ENCODE results near the gene ELOVL5.
A peak's percentile ranks its signal among the peaks of the same experiment; 100 is the strongest.

The ELOVL5 gene

DNA sequence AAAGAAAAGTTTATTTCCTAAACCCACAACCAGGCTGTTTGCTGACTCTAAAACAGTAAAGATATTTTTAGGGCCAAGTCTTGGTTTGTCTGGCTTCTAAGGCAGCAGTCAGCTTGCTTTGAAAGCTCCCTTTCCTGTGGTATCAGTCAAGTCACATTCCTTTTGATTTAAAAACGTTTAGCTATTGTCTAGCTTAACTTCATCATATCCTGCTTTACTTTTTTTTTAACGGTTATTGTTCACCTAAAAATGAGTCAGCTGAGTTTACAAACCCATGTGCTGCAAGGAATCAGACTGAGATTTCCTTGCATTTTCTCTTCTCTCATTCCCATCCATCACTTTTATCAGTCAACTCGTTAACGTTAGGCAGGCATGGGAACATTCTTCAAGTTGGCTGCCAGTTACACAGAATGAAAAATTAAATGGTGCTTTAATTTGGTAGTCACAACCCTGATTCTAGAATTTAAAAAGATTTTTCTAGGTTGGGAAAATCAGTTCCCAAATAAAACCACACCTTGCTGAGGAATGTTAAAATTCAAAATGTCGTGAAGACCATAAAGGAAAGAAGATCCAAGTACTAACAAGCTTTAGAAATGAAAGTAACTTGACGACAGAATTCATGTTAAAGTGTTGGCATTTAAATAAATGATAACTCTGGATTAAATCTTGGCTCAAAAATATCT lies 45.9 kb downstream of the ELOVL5 start:
- DNase-seq, result no peak

DNA sequence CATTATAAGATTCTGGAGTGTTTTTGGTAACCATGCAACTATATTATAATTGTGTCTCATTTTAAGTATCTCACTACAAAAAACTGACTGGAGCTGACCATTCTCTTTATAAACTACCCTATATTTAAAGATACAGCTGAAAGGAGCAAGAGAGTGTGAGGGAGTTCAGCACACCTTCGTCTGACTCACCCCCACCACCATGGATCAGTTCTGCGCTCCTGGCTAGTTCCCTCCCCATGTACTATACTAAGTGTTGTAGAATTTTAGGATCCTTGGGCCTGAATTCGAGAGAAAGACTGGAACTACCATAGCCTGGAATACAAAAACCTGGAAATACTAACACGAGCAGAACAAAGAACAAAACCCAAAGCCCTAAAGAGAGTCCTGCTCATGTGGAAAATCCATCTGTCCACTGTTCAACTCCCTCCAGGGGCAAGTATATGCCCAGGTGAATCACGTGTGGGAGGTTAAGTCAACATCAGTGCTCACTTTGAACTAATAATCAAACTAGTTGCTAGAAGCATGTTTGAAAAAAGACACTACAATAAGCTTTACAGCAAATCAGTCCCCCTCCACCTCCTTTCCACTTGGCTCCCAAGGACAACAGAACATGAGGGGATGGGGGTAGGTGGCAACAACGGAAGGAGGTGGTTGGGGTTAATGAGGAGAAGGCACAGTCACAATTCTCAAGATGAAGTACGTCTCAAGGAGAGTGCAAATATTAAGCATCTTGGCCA lies 46.8 kb downstream of the ELOVL5 start:
- DNase-seq, result no peak

DNA sequence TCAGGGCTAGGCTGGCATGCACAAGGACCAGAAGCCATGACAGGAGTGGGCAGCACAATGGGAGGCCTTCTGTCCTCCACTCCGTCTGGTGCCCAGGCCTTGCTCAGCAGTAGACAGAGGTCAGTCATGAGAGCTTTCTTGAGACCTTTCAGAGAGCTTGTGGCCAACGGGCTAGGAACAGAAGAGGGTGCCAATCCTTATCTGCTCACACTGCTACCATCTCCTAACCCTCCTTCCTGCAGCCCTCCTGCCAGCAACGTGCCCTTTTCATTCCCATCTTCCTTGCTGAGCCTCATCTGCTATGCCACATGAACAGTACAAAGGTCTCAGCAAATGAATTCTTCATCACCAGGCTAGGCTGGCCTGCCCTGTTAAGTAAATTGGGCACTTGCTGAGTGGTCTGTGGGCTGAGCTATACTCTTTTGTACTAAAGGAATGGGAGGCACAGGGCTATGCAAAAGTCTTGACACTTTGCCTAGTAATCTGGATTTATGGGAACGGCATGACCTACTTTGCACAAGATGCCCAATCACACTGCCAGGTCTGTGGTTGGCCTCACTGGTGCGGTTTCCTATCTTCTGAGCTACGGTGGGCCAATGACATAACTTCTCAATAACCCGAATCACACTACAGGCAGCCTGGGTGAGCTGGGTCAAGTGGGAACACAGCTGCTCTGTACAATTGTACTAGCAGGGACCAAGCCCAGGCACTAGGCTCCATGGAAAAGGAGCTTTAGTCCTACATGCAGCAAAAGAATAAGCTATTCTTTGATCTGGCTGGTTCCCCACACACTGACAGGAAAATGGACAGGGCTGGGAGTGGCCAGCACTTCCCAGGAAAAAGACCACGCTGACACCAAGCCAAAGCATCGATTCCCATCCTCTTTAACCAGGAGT lies 47.8 kb downstream of the ELOVL5 start:
- no peak for DNase-seq

DNA sequence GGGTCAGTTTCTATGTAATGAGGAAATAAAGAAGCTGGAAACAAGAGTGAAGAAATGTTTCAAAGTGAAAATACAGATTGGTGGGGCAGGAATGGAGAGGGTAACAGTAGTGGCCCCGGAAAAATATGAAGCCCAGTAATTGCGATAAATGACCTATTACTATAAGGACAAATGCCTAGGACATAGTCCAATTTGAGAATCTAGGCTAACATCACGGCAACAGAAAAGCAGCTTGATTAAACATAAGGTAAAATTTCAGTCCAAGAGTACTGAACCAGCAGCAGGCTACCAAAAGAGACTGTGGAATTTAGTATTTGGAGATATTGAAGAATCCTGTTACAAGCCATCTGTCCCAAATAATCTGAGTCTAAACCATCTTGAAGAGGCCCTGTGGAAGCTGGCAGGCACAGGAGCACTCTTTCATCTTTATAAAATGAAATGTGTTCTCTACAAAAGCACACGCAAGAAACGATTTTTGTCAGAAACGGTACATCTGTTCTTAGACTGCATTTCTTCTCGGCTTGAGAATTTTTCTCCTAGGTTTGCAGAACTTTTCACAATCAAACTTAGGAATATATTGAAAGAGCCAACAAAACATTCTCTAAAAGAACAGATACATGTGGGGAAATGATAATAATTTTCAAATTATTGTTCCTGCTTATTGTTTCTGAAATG lies 49.3 kb downstream of the ELOVL5 start:
- DNase-seq, result no peak

DNA sequence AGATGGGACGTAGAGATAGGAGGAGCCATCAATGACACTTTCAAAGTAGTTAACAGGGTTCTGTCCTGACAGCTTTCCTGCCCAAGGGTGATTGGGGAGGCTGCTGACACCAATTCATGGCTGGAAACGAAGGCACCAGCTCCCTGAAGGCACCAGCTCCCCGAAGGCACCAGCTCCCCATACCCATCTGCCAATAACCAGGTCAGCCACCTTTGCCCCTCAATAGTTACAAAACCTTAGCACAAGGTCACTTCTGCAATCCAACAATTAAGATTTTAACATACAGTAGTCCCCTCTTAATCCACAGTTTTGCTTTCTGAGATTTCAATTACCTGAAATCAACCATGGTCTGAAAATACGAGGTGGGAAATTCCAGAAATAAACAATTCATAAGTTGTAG lies 51.7 kb downstream of the ELOVL5 start:
- DNase-seq, result no peak

DNA sequence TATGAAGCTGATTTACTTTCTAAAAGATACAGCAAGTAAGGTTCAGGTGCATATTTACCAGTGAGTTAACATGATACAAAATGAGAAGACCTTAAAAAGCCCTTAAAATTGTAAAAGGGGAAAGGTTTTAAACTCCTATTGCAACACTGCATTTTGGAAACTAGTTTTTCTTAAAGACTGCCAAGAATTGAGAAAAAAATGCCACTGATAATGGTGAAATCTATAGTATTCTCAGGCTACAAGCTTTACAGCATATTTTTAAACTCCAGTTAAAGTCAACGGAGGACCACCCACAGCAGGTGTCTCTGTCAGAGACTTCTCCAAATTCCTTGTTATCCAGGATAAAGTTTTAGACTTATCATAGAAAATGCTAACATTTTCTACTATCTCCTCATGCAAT lies 53.6 kb downstream of the ELOVL5 start:
- no peak for DNase-seq

DNA sequence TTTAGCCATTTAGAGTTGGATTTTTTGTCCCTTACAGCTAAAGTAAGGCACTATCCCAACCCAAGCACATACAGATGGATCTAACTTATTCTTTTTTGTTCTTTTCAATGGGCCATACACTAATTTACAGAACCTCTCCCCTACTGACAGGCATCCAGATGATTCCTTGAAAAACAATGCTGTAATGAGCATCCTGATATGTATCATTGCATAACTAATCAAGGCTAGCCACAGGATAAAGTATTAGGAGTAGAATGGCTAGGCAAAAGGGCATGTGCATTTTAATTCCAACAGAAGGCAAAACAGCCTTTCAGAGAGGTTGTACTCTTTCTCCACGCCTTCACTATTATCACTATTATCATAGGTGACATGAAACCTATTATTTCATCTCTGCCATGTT lies 54.1 kb downstream of the ELOVL5 start:
- no peak for DNase-seq

DNA sequence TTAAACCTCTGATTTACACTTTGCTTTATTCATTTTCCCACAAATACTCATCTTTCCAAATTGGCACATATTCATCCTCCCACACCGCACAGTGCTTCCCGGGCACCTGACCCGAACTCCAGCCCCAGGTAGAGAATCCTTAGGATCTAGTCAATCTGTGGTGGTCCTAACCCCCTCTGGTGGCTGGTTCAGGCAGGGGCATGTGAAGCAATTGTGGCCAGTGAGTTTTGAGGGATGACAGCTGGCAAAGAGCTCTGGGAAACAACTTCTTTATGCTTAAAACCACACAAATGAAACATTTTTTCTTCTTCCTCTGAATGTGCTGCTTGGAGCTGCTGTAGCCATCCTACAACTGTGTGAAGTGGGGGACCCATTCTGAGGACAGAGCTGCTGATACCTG lies 54.7 kb downstream of the ELOVL5 start:
- DNase-seq, result peak; percentile 9

DNA sequence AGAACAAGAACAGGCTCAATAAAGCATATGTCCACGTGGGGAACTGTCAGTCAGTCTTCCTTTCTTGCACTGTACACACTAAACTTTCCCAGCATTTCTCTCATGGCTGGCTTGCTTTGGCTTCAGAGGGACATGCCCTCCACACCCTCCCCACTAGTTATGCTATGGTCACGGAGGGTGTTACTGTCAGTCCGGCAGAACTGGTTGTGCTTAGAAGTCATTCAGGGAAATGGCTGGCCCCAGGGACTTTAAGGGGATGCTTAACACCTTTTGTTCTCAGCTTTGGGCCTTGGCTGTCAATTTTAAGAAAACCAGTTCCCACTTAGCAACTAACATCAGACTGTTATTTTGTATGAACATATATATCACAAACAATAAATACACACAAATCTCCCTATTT lies 55.1 kb downstream of the ELOVL5 start:
- no peak for DNase-seq

DNA sequence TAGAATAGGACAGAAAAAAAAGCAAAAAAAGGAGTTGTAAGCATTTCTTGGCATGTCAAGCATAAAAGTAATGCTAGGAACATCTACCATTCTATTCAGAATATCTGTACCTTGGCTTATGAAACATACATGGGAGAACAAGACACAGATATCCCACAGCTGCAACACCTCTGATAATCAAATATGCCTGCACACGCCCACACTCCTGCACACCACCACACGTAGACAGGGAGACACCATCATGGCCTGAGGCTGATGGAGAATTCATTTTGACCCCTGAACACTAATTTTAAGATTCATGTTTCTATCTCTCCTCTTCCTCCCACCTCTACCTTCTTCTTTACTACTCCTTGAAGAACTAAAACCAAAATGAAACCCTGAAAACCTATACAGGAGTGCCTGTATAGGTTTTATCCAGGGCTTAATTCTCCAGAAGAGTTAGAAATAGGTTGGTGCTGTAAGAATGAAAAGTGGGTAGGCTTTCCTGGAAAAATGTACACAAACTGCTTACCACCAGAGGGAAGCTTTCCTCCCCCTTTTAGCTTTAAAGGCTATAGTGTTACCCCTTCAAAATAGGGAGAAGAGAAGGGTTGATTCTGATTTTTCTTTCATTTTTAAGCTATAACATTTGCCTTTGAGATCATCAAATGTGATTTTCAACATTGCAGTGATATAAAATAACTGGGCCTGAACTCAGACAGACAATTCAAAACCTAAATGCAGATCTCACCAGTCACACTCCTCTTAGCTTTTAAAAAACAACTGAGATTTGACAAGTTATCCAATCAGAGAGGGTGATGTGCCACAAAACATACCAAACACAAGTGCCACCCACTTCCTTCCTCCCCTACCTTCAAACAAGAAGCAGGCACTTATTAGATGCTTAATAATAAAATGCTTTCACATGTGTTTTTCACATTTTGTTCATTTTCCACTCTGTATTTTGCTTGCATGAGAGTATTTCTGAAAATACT lies 57.9 kb downstream of the ELOVL5 start:
- no peak for DNase-seq

DNA sequence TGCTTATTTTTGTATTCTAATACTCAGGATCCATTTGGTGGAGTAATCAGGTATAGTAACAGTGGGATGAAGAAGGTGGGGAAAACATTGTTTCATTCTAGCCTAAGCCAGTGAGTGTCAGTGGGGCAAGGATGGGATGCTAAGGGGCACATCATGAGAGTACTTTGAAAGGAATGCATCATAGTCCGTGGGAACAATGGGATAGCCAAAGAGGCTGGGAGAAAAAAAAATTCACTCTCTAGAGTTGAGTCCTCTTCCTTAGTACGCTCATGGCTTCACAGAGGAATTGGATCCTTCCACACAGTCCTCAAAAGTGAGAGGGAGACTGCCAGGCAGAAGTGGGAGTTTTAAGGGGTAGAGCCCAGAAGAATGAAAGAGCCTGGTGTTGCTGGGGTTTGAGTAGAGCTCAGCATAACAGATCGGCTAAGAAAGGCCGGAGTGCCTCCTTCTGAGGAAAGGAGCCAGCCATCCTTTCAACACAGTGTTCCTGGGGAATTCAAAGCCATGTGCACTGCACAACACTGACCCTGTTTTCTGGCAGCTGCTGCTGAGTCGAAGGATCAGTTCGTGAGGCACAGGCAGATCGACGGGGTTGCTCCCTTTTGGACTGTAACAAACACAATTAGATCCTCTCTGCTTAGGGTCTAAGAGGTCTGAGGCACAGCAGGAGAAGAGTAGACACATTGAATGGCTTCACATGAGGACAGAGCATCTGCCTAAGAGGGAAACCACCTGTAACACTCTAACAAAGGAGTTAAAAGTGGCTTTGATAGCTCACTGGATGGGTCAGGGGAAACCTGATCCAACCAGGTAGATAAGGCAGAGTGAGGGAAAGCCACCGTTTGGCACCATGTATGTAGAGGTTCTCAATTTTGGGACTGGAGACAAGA lies 61.2 kb downstream of the ELOVL5 start:
- DNase-seq, result peak; percentile 71

DNA sequence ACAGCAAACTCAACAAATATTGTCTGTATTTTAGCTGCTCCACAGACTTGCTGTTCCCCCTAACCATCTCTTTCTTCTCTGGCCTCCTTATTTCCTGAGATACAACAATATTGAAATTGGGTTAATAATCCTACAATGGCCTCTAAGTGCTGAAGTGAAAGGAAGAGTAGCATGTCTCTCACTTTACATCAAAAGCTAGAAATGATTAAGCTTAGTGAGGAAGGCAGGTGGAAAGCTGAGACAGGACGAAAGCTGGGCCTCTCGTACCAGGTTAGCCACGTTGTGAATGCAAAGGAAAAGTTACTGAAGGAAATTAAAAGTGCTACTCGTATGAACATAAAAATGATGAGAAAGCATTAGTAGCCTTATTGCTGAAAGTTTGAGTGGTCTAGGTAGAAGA lies 63.8 kb downstream of the ELOVL5 start:
- DNase-seq, result no peak

DNA sequence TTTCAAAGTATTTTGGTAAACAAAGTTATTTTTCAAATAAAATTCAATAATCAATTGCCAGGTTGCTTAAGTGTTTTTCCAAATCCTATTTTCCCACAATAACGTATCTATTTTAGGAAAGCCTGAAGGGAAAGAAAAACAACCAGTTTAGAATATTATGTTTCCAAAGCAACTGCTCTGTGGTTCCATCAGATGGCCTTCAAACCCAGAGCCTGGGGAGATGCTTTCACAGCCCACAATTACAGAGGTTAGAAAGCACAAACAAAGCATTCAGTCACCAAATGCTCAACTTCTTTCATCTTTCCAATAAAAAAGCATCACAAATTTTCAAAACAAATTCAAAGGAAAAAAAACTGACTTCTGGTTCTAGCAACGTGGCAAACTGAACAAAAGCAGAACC lies 66.0 kb downstream of the ELOVL5 start:
- no peak for DNase-seq

DNA sequence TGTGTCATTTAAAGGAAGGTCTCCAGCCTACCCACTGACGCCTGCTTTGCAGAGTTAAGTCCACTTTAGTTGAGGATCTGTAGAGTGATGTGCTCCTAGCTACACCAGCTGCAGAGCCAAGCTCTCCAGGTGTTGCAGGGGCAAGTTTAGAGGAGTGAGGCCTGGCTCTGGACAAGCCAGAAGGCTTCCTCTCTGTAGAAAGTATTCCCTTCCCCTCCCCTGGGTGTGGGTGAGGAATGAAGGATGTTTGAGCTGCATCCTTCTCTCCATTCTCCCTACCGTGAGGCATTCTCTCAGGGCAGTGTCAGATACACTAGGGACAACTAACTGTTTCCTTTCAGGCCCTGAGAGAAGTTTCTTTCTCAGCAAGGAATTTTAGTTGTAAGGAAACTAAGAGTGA lies 66.5 kb downstream of the ELOVL5 start:
- DNase-seq, result no peak

DNA sequence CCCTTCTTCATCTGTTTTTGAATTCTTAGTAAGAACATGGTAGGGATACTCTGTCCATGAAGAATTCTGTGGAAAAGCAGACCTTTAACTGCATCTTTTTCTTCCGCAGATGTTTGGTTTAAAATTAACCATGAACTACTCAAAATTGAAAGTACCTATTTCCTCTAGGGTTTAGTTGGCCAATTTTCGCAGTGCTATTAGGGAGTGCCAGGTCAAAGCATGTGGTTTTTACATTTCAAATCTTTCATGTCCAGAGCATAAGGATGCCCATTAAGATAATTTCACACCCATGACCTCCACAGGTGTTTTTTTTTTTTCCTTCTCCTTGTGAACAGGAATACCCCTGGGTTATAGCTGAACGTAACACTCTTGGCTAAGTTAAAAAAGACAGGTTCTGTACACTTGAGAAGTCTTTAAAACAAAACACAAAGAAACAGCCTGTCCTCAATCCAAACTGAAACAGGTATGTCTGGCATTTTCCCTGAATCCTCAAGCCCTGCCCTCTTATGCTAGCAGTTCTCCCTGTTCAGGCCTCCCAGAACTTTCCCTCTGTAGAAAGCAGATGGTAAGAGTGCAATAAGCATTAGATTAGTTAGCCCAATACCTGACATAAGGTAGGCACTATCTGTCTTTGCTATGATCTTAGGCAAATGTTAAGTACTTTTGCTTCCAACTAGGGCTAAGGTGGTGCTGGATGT lies 67.1 kb downstream of the ELOVL5 start:
- DNase-seq, result no peak

DNA sequence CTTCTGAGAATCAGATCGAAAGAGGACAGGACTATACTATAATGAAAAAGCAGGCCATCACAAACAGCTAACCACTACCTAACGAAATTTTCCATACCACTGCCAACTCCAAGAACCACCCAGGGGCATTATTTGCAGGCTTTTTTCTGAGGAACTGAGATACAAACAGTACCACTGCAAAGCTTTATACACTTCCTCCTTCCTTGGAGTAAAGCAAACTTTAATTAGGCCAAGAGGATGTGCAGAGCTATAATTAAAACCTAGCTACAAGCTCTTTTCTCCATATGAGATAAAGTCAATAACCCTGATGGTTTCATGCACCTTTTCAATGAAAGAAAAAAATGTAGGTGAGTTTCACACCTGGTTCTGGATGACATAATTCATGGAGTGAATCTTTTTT lies 68.5 kb downstream of the ELOVL5 start:
- no peak for DNase-seq

DNA sequence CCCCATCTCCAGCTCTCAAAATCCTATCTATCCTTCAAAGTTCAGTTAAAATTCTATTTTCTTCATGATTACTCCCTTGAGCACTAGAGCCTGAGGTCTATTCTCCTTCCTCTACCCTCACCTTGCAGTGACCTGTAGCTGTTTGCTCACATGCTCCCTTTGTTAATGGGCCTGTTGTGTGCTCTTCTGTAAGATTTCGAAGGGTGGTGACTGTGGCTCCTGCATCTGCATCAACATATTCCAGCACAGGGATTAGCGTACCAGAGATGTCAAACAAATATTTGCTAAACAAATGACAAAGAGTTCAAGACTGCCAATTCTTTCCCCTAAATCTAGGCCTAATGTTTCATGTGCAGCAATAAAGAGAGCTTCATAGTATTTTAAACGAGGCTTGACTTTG lies 69.5 kb downstream of the ELOVL5 start:
- no peak for DNase-seq

DNA sequence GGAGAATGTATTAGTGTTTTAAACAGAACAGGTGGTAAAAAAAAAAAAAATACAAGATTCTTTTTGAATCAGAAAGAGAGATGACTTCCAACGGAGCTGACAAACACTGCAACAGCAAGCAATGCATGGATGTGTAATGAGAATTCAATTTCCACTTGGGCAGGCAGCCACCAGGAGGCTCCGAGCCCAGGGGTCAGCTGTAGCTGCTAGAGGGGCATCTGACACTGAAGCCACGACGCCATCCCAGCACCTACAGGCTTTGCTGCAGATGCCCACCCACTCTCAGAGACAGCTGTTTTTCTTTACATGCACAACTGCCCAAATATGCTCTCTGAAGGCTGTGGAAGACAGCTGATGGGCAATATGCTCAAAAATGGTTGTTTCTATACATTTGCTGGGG lies 75.4 kb downstream of the ELOVL5 start:
- peak; percentile 24 for DNase-seq

DNA sequence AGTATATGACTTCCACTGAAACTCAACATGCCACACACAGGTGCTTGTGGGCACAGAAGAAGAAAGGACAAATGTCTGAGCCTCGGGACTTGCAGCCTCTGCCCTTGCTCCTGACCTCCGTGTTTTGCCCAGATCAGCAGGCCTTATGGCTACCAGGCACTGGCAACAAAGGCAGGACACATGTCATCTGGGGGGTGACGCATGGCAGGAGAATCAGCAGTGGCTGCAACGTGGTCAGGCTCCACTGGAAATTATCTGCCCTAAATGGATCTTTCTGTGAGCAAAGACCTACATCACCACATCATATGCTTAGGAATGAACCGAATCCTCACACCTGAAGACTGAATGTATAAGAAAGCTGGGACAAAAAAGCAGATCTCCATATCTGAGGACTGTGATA lies 78.9 kb downstream of the ELOVL5 start:
- no peak for DNase-seq
